Transverse colon (tissue), 4 donors: ENCODE results near the gene CD59.

Experiments used
- POLR2A ChIP-seq: fragments of 450-650 bp; IDR thresholded peaks from one replicate; pipeline ENCODE4 v1.6.1; 2016; ENCODE audit warnings: antibody characterized with exemption, mild to moderate bottlenecking, moderate library complexity
- POLR2AphosphoS5 ChIP-seq, 3 donors: sonication (generic); formaldehyde crosslinking; IDR thresholded peaks; one replicate each; pipeline ENCODE4 v1.6.1; 2016; ENCODE audit warnings: antibody characterized with exemption in 3 of 3
- TF ChIP-seq, protein P1 (sequence below), 5 experiments: fragments of 200-600 bp in 3 of 5; fragments of 450-650 bp in 2 of 5; sonication (generic) in 3 of 5; IDR thresholded peaks; 1 replicate in 2 of 5; 2 replicates in 3 of 5; pipeline ENCODE4 v1.5.1; 2016 to 2017; ENCODE audit warnings: antibody characterized with exemption in 5 of 5, inconsistent platforms in 3 of 5, mild to moderate bottlenecking in 2 of 5, moderate library complexity in 1 of 5

DNA sequence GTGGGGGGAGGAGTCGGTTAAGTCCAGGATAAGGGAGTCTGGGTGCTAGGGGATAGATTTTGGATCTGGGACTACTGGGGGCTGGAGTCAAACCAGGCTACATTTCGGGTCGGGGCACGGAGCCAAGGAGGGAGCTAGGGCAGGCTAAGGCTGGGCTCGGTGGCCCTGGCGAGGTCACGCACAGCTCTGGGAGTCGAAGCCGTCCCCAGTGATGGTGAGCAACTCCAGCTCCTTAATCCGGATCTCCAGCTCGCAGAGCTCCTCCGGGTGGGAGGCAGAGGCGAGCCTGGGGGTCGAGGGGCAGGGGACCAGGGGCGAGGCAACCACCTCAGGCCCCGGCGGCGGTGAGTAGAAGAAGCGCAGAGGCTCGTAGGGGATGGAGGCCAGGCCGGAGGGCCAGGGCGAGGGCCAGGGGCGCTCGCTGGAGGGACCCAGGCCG lies 36.1 kb downstream of the CD59 start:
- TF ChIP-seq, protein P1, sequence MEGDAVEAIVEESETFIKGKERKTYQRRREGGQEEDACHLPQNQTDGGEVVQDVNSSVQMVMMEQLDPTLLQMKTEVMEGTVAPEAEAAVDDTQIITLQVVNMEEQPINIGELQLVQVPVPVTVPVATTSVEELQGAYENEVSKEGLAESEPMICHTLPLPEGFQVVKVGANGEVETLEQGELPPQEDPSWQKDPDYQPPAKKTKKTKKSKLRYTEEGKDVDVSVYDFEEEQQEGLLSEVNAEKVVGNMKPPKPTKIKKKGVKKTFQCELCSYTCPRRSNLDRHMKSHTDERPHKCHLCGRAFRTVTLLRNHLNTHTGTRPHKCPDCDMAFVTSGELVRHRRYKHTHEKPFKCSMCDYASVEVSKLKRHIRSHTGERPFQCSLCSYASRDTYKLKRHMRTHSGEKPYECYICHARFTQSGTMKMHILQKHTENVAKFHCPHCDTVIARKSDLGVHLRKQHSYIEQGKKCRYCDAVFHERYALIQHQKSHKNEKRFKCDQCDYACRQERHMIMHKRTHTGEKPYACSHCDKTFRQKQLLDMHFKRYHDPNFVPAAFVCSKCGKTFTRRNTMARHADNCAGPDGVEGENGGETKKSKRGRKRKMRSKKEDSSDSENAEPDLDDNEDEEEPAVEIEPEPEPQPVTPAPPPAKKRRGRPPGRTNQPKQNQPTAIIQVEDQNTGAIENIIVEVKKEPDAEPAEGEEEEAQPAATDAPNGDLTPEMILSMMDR (IDR thresholded peaks at IDR 0.05) = no peak
- no peak for TF ChIP-seq POLR2A
- TF ChIP-seq POLR2AphosphoS5 (IDR thresholded peaks at IDR 0.05) = no peak
